ENCODE results near the gene TNS3.

Gene TNS3

DNA sequence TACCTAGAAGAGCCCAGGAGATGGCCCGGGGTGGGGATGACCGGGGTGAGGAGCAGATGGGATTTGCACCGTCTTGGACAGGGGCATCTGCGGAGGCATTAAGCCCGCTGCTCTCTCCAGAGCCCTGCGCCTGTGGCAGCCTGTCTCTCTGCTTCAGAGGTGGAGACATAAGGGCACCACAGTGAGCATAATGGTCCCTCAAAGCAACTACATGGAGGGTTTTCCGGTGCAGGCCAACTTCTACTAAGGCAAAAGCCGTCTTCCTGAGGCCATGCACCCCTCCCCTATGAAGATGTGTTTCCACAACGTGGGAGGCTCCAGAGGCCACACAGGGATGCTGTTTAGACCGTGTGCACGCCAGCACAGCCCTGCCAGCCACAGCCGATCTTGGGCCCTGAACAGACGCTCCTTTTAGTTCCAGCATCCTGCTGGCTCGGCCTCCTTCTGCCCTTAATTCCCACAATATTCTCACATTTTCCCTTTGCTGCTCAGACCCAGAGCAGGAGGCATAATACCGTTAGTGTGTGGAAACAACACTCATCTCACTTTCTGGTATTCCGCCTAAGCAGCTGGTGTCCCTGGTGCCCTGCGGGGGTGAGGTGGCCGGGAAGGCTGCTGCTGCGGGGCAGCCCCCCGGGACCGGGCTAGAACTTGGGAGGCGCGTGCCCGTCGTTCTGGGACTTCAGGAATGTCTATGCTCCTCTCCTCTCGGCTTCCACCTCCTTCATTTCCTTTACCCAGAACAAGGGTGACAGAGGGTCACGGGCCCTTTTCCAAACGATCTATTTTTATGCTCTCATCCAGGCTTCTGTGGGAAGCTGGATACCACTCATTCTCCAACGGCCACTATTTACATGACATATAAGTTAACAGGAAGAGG is 266.9 kb downstream of the TNS3 start:
- DNase-seq: no peak

- DNase-seq: no peak
Observed at GRCh38 chr7:47314248-47314647, 267.7 kb downstream of the TNS3 start.

GRCh38 chr7:47313564-47313963 is 268.3 kb downstream of the TNS3 start:
- DNase-seq: no peak

- no peak for DNase-seq
Observed at GRCh38 chr7:47311891-47312290, 270.0 kb downstream of the TNS3 start.

- no peak for DNase-seq
Observed at GRCh38 chr7:47310020-47310419, 271.9 kb downstream of the TNS3 start.

- no peak for DNase-seq
Observed at GRCh38 chr7:47308808-47309207, 273.1 kb downstream of the TNS3 start.

DNA sequence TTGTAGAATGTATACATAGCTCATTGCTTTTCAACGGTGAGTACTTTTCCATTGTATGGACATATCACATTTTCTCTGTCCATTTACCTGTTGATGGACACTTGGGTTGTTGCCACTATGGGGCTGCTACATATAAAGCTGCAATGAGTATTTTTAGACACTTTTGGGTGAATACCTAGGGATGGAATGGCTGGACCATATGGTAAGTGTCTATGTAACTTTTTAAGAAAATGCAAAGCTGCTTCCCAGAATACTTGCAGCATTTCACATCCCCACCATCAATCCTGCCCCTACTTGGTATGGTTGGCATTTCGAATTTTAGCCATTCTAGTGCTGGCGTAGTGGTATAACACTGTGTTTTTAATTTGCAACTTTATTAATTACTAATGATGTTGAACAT is 274.6 kb downstream of the TNS3 start:
- DNase-seq: no peak

DNA sequence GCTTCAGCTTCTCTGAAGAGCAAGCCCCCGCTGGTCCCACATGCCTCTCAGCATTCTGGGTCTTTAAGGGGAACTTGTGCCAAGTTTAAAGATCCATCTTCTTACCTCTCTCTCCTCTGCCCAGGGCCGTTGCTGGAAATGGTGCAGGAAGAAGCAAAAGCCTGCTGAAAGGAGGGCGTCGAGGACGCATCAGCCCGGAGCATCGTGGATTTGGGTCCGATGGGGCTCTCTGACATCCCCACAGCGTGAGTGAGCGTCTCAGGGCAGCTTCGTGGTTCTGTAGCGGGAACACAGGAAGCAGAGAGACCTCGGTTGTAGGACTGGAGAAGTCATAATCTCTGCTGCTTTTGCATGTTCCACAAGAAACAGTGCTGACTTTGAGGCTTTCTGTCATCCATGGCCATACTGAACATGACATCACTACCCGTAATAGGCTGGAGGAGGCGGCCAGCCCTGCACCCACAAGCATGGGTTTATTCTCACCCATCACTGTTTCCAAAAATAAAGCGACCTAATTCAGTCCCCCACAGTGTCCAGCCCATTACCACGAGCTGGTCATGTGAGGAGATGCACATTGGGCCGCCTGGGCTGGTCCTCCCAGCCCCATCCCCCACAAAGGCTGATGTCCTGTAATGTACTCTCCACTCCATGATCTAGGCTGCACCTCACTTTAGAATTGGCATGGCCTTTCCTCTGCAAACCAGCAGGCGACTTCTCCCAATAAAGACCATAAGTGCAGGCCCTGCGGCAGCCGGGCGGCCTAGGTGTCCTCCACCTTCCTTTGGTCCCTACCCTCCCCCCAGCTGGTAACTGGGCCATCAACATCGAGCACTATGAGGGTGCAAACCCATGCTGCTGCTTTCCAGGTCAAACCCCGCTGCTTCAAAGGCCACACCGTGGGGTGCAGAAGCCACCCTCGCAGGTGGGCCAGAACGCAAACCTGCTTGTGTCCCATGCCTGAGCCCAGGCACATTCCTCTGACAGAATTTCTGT is 276.9 kb downstream of the TNS3 start:
- DNase-seq: no peak

DNA sequence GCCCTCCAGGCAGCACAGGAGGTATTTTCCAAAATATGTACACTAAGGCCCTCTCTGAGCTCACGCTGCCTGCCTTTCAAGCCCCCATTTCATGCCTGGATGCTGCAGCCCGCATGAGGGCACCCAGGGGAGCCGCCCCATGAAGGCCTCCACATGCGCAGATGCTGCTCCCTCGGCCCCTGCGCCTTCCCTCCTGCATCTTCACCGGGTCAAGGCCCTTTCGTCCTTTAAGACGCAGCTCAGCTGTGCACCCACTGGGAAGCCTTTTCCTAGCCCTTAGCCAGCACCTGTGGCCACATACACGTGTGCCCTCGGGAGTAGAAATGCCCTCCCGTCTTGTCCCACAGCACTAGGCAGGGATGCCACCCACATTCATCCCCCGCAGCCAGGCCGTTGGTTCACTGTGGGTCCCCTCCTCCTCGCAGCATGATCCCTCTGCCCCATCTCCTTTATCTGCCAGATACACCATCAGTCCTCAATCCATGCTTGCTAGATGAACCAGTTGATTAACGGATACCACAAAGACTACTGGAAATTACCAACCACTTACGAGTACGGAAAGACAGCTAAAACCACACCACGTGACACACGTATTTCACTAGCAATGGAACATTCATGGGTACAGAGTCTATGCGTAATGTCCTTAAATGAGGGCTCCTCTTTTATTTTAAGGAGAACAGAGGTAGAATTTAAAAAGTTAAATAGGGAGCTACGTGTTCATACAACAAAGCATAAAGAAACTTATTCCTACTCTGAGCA is 278.0 kb downstream of the TNS3 start:
- no peak for DNase-seq

DNA sequence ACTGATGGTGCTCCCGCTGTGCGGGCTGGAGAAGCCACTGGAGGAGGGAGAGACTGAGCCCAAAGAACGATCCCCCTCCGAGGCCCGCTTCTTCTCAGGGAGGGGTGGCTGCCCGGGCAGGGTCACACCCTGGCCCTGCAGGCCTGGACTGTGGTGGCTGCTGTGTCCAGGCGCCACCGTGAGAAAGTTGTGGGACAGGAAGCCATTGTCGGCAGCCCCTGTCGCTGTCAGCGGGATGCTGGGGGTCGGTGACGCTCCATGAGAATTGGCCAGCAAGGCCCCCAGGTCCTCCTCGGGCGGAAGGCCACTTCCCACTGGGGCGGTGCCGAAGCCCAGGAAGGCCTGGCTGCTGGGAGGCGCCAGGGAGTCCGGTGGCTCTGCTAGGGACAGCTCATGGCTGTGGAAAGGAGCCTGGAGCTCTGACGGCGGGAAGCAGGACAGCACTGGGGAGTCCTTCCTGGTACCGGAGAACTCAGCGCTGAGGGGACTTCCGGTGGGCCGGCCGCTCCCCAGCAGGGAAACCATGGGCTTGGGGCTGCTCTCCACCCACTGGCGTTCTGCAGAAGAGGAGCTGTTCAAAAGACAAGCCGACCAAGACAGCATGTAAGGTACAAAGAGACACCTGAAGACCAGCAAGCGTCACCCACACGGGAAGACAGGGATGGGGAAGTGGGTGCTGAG is 278.8 kb downstream of the TNS3 start:
- no peak for DNase-seq

GRCh38 chr7:47302560-47302959 is 279.4 kb downstream of the TNS3 start:
- DNase-seq: no peak

GRCh38 chr7:47301657-47302295 is 280.1 kb downstream of the TNS3 start:
- DNase-seq: no peak

GRCh38 chr7:47301105-47301477 is 280.8 kb downstream of the TNS3 start:
- DNase-seq: no peak

DNA sequence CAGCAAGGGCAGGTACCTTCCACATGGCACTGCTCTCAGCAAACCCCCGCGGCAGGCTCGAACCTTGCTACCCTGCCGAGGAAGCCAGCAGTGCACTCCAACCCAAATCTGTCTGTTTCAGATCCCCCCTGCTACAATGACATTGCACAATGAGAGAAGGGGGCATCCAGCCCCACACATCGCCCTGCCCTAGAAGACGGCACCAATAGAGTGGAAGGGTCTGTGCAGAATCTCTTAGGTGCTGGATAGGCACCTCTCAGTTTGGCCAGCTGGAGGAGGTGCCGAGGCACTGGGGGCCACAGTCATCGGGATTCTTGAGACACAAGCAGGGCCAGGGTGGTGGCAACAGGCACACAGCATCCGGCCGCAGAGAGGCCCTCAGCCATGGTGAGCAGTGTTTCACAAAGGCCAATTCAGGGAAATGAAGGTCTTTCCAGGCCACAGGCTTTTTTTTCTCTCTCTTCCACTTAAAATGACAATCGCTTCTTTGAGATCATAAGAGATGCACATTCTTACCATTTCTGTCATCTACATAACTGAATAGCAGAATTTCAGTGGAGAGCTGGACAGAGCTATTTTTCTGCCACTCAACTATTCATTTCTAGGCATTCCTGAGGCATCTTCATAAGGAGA is 281.3 kb downstream of the TNS3 start:
- DNase-seq: no peak

DNA sequence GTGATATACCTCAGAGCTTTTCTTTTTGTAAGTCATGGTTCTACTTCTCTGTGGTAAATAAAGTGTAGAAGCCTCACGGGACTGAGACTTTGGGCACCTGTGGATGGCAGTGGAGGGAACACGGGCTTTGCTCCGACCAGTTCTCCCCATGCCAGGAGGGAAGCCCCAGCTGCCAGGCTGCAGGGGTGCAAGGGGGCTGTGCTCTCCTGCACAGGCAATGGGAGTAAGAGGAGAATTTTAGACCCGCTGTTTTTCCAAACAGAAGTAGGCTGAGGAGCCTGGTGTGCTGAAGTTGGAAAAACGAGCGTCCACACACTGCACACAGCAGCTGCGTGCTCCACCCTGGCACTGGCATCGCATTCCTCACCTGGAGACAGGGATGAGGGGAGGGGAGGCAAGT is 282.4 kb downstream of the TNS3 start:
- no peak for DNase-seq

DNA sequence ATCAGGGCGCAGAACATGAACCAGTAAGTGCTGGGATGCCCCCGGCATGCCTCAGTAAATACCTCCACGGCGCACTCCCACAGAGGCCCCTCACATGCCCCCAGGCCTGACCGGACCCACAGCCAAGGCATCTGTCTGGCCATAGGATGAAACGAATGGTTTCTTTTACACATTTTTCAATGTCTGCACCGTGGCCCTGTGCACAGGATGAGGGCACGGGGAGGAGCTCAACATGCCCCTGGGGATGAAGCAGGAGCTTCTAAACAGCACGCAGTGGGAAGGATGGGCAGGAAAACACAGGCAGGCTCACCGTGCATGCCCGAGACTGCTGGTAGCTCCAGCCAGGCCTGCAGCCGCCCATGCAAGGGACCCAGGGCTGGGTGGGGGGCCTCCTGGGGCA is 283.3 kb downstream of the TNS3 start:
- no peak for DNase-seq

- DNase-seq: no peak
Observed at GRCh38 chr7:47297120-47297519, 284.8 kb downstream of the TNS3 start.

DNA sequence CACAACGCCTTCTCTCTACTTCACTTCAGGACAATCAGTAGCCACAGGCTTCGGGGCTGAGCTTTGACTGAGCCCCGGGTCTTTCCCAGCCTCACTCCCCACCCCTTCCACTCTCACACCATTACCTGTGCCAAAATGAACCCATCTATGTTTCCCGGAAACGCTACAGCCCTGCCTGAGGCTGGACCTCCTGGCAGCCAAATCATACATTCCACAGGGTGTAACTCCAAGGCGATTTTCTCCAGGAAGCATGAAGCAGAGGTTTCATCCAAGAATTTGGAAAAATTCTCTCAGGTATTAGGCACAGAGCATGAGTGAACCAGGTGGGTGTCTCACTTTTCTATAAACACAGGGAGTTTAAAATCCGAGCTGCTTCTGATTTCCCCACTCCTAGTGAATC is 286.3 kb downstream of the TNS3 start:
- DNase-seq: no peak

- no peak for DNase-seq
Observed at GRCh38 chr7:47294556-47295222, 287.2 kb downstream of the TNS3 start.

DNA sequence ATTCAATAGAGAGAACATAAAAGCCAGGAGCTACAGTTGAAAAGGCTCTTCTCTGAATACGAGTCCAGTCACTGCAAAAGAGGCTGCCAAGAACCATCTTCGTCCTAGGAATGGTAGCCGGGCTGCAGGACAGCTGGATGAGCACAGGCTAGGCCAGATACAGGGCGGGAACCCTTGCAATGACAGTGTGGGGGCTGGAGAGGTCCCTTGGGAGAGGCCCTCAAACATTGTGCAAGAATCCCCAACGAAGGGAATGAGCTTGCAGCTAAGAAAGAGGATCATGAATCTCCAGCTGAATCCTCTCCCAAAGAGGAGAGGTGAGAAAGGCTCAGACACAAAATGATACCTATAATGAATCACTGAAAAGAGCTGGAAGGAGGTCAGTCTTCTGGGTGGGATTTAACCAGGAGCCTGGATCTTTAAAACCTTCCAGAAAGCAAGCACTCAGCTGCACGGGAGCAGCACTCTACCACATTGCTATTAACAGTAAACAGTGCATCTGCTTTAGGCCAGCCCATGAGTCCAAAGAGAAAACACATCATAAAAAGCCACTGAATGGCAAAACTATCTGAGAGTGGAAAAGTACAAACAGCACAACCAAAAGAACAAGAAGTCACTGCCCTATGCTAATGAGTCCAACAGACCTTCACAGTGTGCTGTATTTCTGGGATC is 287.9 kb downstream of the TNS3 start:
- DNase-seq: no peak
